C4-2B (cell line): ENCODE results near the gene SLC4A2.

ENCODE experiments used
- ZFX ChIP-seq: fragments of 450-650 bp; IDR thresholded peaks from 2 replicates; pipeline ENCODE4 v1.6.1; 2017
- TF ChIP-seq, protein P1 (sequence below): fragments of 450-650 bp; conservative IDR thresholded peaks from 2 replicates; pipeline ENCODE4 v1.5.1; 2017; ENCODE audit warnings: mild to moderate bottlenecking

DNA sequence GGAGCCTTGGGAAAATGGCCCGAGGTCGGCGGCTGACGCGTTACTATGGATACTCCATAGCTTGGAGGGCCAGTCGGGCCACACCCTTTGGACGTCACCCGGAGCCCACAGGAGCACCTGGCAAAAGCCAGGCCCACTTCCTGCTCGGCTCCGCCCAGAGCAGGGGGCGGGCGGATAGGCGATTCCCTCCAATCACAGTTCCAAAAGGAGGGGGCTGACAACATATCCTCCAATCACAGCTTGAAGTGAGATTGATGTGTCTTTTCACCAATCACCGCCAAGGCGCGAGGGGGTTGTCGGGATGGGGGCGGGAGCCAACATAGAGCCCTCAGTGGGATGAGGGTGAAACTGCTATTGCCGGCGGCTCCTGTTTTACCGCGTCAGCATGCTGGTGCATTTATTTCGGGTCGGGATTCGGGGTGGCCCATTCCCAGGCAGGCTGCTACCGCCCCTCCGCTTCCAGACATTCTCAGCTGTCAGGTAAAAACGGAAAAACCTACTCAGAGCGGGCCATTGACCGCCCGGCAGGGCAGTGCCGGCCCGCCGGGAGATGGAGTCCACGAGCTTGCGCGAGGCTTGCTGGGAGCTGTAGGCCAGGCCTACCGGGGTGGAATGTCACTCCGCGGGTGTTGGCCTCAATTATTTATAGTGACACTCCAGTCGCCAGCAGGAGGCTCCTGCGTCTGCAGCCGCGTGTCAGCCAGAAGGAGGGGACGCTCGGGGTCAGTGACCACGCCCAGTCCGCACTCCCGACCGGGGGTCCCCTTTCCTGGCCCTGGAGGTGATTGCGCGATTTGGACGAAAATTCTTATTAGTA is 31.1 kb upstream of the SLC4A2 start, which contains the start of gene ABCB8:
- TF ChIP-seq, protein P1, sequence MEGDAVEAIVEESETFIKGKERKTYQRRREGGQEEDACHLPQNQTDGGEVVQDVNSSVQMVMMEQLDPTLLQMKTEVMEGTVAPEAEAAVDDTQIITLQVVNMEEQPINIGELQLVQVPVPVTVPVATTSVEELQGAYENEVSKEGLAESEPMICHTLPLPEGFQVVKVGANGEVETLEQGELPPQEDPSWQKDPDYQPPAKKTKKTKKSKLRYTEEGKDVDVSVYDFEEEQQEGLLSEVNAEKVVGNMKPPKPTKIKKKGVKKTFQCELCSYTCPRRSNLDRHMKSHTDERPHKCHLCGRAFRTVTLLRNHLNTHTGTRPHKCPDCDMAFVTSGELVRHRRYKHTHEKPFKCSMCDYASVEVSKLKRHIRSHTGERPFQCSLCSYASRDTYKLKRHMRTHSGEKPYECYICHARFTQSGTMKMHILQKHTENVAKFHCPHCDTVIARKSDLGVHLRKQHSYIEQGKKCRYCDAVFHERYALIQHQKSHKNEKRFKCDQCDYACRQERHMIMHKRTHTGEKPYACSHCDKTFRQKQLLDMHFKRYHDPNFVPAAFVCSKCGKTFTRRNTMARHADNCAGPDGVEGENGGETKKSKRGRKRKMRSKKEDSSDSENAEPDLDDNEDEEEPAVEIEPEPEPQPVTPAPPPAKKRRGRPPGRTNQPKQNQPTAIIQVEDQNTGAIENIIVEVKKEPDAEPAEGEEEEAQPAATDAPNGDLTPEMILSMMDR, result no peak; the same call in 1 of the 2 replicates
- peak; percentile 88; the same call in 1 of the 2 replicates for TF ChIP-seq ZFX
